ENCODE data around the gene EIF2AK2.

EIF2AK2 gene

GRCh38 chr2:37084797-37085196, 72.0 kb downstream of the EIF2AK2 start:
- TF ChIP-seq, protein P1, sequence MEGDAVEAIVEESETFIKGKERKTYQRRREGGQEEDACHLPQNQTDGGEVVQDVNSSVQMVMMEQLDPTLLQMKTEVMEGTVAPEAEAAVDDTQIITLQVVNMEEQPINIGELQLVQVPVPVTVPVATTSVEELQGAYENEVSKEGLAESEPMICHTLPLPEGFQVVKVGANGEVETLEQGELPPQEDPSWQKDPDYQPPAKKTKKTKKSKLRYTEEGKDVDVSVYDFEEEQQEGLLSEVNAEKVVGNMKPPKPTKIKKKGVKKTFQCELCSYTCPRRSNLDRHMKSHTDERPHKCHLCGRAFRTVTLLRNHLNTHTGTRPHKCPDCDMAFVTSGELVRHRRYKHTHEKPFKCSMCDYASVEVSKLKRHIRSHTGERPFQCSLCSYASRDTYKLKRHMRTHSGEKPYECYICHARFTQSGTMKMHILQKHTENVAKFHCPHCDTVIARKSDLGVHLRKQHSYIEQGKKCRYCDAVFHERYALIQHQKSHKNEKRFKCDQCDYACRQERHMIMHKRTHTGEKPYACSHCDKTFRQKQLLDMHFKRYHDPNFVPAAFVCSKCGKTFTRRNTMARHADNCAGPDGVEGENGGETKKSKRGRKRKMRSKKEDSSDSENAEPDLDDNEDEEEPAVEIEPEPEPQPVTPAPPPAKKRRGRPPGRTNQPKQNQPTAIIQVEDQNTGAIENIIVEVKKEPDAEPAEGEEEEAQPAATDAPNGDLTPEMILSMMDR (IDR thresholded peaks at IDR 0.05; ENCODE audit: low read depth, low read length) = no peak
- no peak for DNase-seq
- peak overlapping the region; percentile 94 for H3K4me3 ChIP-seq (ENCODE audit: low read depth, low read length)
- no peaks in the 10 kb centered on the region for H3K9me3 ChIP-seq
- H3K27me3 ChIP-seq = no peaks in the 10 kb centered on the region
- peaks cover under 1% of the 10 kb centered on the region for H3K36me3 ChIP-seq
- H3K4me1 ChIP-seq = no peaks in the 10 kb centered on the region; the same call in 1 of the 2 replicates

DNA sequence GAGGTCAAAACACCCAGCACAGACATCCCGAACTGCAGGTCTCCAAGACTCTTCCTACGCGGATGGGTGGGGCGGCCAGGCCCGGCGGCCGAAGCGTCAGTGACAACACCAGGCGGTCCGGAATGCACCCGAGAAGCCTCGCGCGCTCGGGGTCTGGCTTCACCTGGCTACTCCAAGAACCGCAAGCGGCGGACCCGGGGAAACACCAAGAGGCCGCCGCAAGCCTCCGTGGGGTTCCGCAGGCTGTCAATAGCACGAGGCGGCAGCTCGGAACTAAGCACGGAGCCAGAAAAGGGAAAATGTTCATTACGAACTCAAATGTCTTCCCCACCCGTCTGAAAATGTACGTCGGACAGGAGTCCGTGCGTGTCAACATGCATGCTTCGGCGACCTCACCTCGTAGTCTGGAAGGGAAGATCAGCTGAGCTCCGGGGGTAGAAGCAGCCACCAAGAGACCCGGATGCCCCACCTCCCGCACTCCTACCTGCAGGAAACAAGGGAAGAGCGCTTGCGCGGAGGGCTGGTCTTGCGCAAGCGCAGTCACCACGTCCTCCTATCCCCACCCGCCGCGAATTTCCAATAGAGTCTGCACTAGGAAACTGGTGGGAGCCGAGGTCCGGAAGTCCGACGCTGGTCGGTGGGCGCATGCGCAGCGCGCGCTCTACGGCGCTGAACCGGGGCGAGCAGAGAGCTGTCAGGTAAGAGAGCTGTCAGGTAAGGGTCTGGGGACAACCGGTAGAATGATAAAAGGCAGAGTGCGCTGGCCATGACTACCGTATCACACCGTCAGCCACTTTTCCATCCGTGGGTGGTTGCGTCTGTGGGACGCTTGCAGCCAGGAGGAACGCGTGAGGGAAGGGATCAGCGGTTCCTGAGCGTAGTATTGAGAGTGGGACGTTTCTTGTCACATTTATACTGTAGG, 72.6 kb downstream of the EIF2AK2 start, which contains the start of the genes GPATCH11 and HEATR5B:
Gene GPATCH11, plus strand, starts transcription at position 646 of the 922 bp plus-strand sequence. CDS start 3,864 bp downstream, outside the sequence.
Gene HEATR5B, minus strand, starts transcription at position 500 of the 922 bp plus-strand sequence. CDS start 958 bp downstream, outside the sequence.
- TF ChIP-seq, protein P1 (IDR thresholded peaks at IDR 0.05; ENCODE audit: low read depth, low read length) = no peak
- Histone ChIP-seq H3K27me3 (no peaks in the 10 kb centered on the region), H3K4me1 (no peaks in the 10 kb centered on the region; the same call in 1 of the 2 replicates), H3K9me3 (no peaks in the 10 kb centered on the region), H3K4me3 (ENCODE audit: low read depth, low read length) (peak within 1 kb of the TSS; percentile 94), H3K36me3 (no peaks in the 10 kb centered on the region; the same call in 1 of the 2 replicates)
- peak; percentile 96 for DNase-seq

GRCh38 chr2:37080689-37081088, 76.1 kb downstream of the EIF2AK2 start:
- Histone ChIP-seq H3K27me3 (no peaks in the 10 kb centered on the region), H3K36me3 (peaks cover 8% of the 10 kb centered on the region), H3K4me3 (ENCODE audit: low read depth, low read length) (no peak overlapping the region), H3K4me1 (no peaks in the 10 kb centered on the region; the same call in 1 of the 2 replicates), H3K9me3 (no peaks in the 10 kb centered on the region)
- no peak for DNase-seq
- TF ChIP-seq, protein P1 (IDR thresholded peaks at IDR 0.05; ENCODE audit: low read depth, low read length) = no peak

DNA sequence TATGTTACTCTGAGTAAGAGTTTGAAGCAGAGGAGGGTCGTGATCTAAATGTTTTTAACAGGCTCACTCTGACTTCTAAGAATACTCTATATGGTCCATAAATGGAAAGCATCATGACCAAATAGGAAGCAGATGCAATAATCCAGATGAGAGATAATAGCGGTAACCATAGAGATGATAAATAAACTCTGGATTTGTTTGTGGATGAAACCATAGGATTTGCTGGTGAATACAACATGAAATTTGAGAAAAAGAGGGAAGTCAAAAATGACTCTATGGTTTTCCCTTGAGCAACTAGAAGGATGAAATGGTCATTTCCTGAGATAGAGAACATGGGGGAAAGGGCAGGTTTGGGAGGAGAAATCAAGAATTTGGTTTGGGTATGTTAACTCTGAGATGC, 76.5 kb downstream of the EIF2AK2 start:
- H3K9me3 ChIP-seq = no peaks in the 10 kb centered on the region
- no peak for DNase-seq
- no peaks in the 10 kb centered on the region for H3K4me1 ChIP-seq
- no peak overlapping the region for H3K4me3 ChIP-seq (ENCODE audit: low read depth, low read length)
- TF ChIP-seq, protein P1 (IDR thresholded peaks at IDR 0.05; ENCODE audit: low read depth, low read length) = no peak
- H3K36me3 ChIP-seq = peaks cover 10% of the 10 kb centered on the region
- H3K27me3 ChIP-seq = no peaks in the 10 kb centered on the region

- H3K27me3 ChIP-seq = no peaks in the 10 kb centered on the region
- H3K36me3 ChIP-seq = peaks cover 15% of the 10 kb centered on the region
- no peaks in the 10 kb centered on the region for H3K9me3 ChIP-seq
- H3K4me1 ChIP-seq = no peaks in the 10 kb centered on the region
- no peak overlapping the region for H3K4me3 ChIP-seq (ENCODE audit: low read depth, low read length)
- no peak for DNase-seq
- TF ChIP-seq, protein P1 (IDR thresholded peaks at IDR 0.05; ENCODE audit: low read depth, low read length) = no peak
These were observed 85.8 kb downstream of the EIF2AK2 start for GRCh38 chr2:37070931-37071330.

DNA sequence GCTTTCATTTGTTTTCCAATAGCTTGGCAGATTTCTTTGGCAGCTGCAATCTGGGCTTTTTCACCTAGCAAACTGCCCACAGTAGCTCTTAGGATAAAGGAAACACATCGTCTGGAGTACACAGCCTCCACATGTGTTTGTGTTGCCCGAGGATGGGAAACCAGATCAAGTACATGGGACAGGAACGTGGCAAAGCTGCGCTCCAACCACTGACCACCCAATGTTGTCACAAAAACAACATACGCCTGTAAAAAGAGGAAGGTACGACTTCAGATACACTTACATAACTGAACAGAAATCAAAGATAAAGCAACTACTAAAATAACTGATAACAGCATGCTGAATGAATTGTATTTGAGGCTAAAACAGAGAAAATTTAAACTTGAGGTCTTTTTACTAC, 88.1 kb downstream of the EIF2AK2 start:
- H3K4me3 ChIP-seq (ENCODE audit: low read depth, low read length) = no peak overlapping the region
- H3K4me1 ChIP-seq = no peaks in the 10 kb centered on the region
- no peaks in the 10 kb centered on the region for H3K27me3 ChIP-seq
- TF ChIP-seq, protein P1 (IDR thresholded peaks at IDR 0.05; ENCODE audit: low read depth, low read length) = no peak
- no peak for DNase-seq
- peaks cover 15% of the 10 kb centered on the region for H3K36me3 ChIP-seq
- H3K9me3 ChIP-seq = no peaks in the 10 kb centered on the region
